ENCODE results near the gene VPS26A.

DNA sequence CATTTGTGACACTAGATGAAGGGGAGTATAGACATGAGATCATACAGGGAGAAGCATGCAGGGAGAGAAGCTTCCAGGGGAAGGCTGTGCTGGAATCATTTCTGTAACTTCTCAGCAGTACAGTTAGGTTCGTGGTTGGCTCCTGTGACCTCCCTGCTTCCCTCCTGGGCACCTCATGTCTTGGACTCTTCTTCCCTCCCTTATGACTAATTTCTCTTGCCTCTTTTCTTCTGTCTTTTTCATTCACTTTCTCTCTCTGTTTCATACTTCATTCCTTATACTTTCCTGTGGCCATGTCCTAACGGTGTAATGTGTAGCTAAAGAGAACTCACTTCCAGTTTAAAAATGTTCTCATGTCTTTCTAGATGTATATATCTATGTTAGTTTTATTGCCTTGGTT is 77.1 kb downstream of the VPS26A start:
- TF ChIP-seq, protein P1, sequence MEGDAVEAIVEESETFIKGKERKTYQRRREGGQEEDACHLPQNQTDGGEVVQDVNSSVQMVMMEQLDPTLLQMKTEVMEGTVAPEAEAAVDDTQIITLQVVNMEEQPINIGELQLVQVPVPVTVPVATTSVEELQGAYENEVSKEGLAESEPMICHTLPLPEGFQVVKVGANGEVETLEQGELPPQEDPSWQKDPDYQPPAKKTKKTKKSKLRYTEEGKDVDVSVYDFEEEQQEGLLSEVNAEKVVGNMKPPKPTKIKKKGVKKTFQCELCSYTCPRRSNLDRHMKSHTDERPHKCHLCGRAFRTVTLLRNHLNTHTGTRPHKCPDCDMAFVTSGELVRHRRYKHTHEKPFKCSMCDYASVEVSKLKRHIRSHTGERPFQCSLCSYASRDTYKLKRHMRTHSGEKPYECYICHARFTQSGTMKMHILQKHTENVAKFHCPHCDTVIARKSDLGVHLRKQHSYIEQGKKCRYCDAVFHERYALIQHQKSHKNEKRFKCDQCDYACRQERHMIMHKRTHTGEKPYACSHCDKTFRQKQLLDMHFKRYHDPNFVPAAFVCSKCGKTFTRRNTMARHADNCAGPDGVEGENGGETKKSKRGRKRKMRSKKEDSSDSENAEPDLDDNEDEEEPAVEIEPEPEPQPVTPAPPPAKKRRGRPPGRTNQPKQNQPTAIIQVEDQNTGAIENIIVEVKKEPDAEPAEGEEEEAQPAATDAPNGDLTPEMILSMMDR (conservative IDR thresholded peaks at IDR 0.05) = no peak
- TF ChIP-seq EZH2 (IDR thresholded peaks at IDR 0.05; ENCODE audit: low read depth) = no peak
